HEK293 (cell line): Measurements from ENCODE around the gene CYB5D1.

Source experiments
- CTCF ChIA-PET: fragments of 350-600 bp; formaldehyde crosslinking; extraction: SDS; loops from one replicate; lab custom pipeline; 2021; ENCODE audit warnings: antibody characterized with exemption; lab: Yijun Ruan, JAX
- POLR2A ChIA-PET: fragments of 300-600 bp; formaldehyde crosslinking; extraction: SDS; loops from one replicate; lab custom pipeline; 2020; ENCODE audit warnings: antibody characterized with exemption, inconsistent platforms; lab: Yijun Ruan, JAX
- H3K27ac ChIP-seq: fragments of 200-500 bp; sonication (Bioruptor generic); 2 replicates; pipeline ENCODE4 v1.5.1; 2014; ENCODE audit warnings: low read depth, low read length, control low read depth, inconsistent platforms; ENCODE audit errors: extremely low read depth
- H3K36me3 ChIP-seq, 2 experiments: fragments of 200-500 bp in 1 of 2; sonication (Bioruptor generic) in 1 of 2; 1 replicate in 1 of 2; 2 replicates in 1 of 2; pipeline ENCODE4 v1.5.1; 2014 to 2017; ENCODE audit warnings: inconsistent platforms in 2 of 2, low read length in 2 of 2; ENCODE audit not compliant: control insufficient read depth in 2 of 2, insufficient read depth in 1 of 2
- H3K4me1 ChIP-seq: fragments of 200-500 bp; sonication (Bioruptor generic); 2 replicates; pipeline ENCODE4 v1.5.1; 2014; ENCODE audit warnings: mild to moderate bottlenecking, low read length, inconsistent platforms; ENCODE audit not compliant: control insufficient read depth, insufficient read depth
- H3K4me3 ChIP-seq: 2 replicates; pipeline ENCODE4 v1.5.1; 2011; ENCODE audit warnings: low read depth, mild to moderate bottlenecking, control low read depth, low read length, moderate library complexity
- H3K9me3 ChIP-seq: fragments of 200-500 bp; sonication (Bioruptor generic); 2 replicates; pipeline ENCODE4 v1.5.1; 2014; ENCODE audit warnings: low read depth, low read length, inconsistent platforms; ENCODE audit not compliant: control insufficient read depth, insufficient read depth
- BCL11A ChIP-seq: fragments of 450-650 bp; formaldehyde crosslinking; IDR thresholded peaks from 2 replicates; pipeline ENCODE4 v1.5.1; 2016; ENCODE audit warnings: low read depth, missing biosample characterization, missing genetic modification characterization
- EGR2 ChIP-seq: fragments of 450-650 bp; formaldehyde crosslinking; IDR thresholded peaks from 2 replicates; pipeline ENCODE4 v1.5.1; 2016; ENCODE audit warnings: low read depth, missing biosample characterization, missing genetic modification characterization
- GLIS2 ChIP-seq: fragments of 450-650 bp; formaldehyde crosslinking; IDR thresholded peaks from 2 replicates; pipeline ENCODE4 v1.5.1; 2016; ENCODE audit warnings: missing biosample characterization, missing genetic modification characterization
- IKZF3 ChIP-seq: fragments of 450-650 bp; IDR thresholded peaks from 2 replicates; pipeline ENCODE4 v1.5.0; 2018; ENCODE audit warnings: missing biosample characterization, mild to moderate bottlenecking, missing genetic modification characterization, moderate library complexity
- KLF7 ChIP-seq: fragments of 450-650 bp; formaldehyde crosslinking; IDR thresholded peaks from 2 replicates; pipeline ENCODE4 v1.5.1; 2016; ENCODE audit warnings: missing biosample characterization, missing genetic modification characterization, borderline replicate concordance
- KLF8 ChIP-seq: fragments of 450-650 bp; formaldehyde crosslinking; IDR thresholded peaks from 2 replicates; pipeline ENCODE4 v1.5.1; 2016; ENCODE audit warnings: missing biosample characterization, missing genetic modification characterization
- PRDM1 ChIP-seq: fragments of 450-650 bp; formaldehyde crosslinking; IDR thresholded peaks from 2 replicates; pipeline ENCODE4; 2016; ENCODE audit warnings: missing biosample characterization, missing genetic modification characterization
- ZFP69B ChIP-seq: fragments of 450-650 bp; formaldehyde crosslinking; IDR thresholded peaks from 2 replicates; pipeline ENCODE4 v1.5.1; 2016; ENCODE audit warnings: missing biosample characterization, missing genetic modification characterization
- ZNF175 ChIP-seq: fragments of 450-650 bp; formaldehyde crosslinking; IDR thresholded peaks from 2 replicates; pipeline ENCODE4 v1.5.1; 2016; ENCODE audit warnings: missing biosample characterization, missing genetic modification characterization
- ZNF23 ChIP-seq: fragments of 450-650 bp; formaldehyde crosslinking; IDR thresholded peaks from 2 replicates; pipeline ENCODE4 v1.5.1; 2016; ENCODE audit warnings: missing biosample characterization, missing genetic modification characterization, borderline replicate concordance
- ZNF366 ChIP-seq: fragments of 450-650 bp; formaldehyde crosslinking; conservative IDR thresholded peaks from 2 replicates; pipeline ENCODE4 v1.5.1; 2016; ENCODE audit warnings: missing biosample characterization, missing genetic modification characterization
- ZNF433 ChIP-seq: fragments of 450-650 bp; formaldehyde crosslinking; IDR thresholded peaks from 2 replicates; pipeline ENCODE4 v1.5.1; 2016; ENCODE audit warnings: missing biosample characterization, missing genetic modification characterization, low read depth
- ZNF555 ChIP-seq: fragments of 450-650 bp; formaldehyde crosslinking; conservative IDR thresholded peaks from 2 replicates; pipeline ENCODE4 v1.5.1; 2017; ENCODE audit warnings: missing biosample characterization, mild to moderate bottlenecking, missing genetic modification characterization, inconsistent platforms
- ZNF76 ChIP-seq: fragments of 450-650 bp; formaldehyde crosslinking; IDR thresholded peaks from 2 replicates; pipeline ENCODE4; 2016; ENCODE audit warnings: low read depth, missing biosample characterization, missing genetic modification characterization, borderline replicate concordance
- ZNF777 ChIP-seq: fragments of 450-650 bp; formaldehyde crosslinking; IDR thresholded peaks from 2 replicates; pipeline ENCODE4 v1.5.1; 2017; ENCODE audit warnings: missing biosample characterization, missing genetic modification characterization, borderline replicate concordance
- ZNF791 ChIP-seq: fragments of 450-650 bp; formaldehyde crosslinking; IDR thresholded peaks from 2 replicates; pipeline ENCODE4 v1.5.1; 2016; ENCODE audit warnings: missing biosample characterization, missing genetic modification characterization
- TF ChIP-seq, protein P1 (sequence below): fragments of 450-650 bp; formaldehyde crosslinking; IDR thresholded peaks from 2 replicates; pipeline ENCODE4 v1.5.1; 2017; ENCODE audit warnings: missing biosample characterization, missing genetic modification characterization
- TF ChIP-seq, protein P2 (sequence below): fragments of 450-650 bp; formaldehyde crosslinking; IDR thresholded peaks from 2 replicates; pipeline ENCODE4 v1.5.0; 2017; ENCODE audit warnings: missing biosample characterization, missing genetic modification characterization, borderline replicate concordance
- TF ChIP-seq, protein P3 (sequence below): fragments of 450-650 bp; formaldehyde crosslinking; IDR thresholded peaks from 2 replicates; pipeline ENCODE4 v1.5.1; 2017; ENCODE audit warnings: missing biosample characterization, missing genetic modification characterization
- TF ChIP-seq, protein P4 (sequence below): fragments of 450-650 bp; formaldehyde crosslinking; IDR thresholded peaks from 2 replicates; pipeline ENCODE4 v1.5.1; 2016; ENCODE audit warnings: missing biosample characterization, missing genetic modification characterization, low read depth
- TF ChIP-seq, protein P5 (sequence below): fragments of 450-650 bp; formaldehyde crosslinking; IDR thresholded peaks from 2 replicates; pipeline ENCODE4 v1.5.1; 2016; ENCODE audit warnings: missing biosample characterization, missing genetic modification characterization

CYB5D1 gene

DNA sequence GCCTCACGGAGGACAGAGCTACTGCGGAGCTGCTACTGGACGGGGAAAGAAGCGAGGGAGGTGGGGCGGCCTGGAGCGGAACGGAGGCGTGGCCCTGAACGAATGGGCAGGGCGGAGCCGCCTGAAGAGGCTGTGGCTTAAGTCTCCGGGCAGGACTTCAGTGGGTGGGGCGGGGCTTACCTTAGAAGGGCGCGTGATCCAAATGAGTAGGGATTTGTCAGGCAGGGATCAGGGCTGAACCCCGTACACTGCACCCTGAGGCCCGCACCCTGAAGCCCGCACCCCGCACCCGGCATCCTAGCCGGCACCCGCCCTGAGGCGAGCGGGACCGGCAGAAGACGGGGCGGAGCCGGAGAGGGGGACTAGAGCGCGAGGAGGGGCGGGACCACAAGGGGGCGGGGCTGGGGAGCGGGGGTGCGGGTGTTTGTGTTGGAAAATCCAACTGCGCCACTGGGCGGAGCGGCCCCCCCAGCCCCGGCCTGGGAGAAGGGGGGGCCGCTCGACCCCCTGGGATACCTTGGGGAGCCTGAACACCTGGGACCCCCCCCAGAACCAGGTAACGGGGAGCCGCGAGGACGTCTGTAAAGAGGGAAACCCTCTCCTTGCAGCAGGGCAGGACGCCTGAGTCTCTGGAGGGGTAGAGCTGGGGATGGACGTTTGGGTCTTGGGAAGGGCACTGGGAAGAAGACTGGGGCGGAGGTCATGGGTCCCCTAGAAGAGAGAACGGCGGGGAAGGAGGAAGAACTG is 23.8 kb upstream of the CYB5D1 start, which contains the start of gene KDM6B (continued):
- TF ChIP-seq ZNF555 (no peak), ZNF433 (no peak), GLIS2 (tag by site-specific recombination) (peak; percentile 79), EGR2 (tag by site-specific recombination) (peak; percentile 15; the same call in 1 of the 2 replicates), ZNF791 (tag by site-specific recombination) (no peak), ZNF777 (tag by site-specific recombination) (no peak)
- TF ChIP-seq, protein P1, sequence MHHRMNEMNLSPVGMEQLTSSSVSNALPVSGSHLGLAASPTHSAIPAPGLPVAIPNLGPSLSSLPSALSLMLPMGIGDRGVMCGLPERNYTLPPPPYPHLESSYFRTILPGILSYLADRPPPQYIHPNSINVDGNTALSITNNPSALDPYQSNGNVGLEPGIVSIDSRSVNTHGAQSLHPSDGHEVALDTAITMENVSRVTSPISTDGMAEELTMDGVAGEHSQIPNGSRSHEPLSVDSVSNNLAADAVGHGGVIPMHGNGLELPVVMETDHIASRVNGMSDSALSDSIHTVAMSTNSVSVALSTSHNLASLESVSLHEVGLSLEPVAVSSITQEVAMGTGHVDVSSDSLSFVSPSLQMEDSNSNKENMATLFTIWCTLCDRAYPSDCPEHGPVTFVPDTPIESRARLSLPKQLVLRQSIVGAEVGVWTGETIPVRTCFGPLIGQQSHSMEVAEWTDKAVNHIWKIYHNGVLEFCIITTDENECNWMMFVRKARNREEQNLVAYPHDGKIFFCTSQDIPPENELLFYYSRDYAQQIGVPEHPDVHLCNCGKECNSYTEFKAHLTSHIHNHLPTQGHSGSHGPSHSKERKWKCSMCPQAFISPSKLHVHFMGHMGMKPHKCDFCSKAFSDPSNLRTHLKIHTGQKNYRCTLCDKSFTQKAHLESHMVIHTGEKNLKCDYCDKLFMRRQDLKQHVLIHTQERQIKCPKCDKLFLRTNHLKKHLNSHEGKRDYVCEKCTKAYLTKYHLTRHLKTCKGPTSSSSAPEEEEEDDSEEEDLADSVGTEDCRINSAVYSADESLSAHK: no peak

DNA sequence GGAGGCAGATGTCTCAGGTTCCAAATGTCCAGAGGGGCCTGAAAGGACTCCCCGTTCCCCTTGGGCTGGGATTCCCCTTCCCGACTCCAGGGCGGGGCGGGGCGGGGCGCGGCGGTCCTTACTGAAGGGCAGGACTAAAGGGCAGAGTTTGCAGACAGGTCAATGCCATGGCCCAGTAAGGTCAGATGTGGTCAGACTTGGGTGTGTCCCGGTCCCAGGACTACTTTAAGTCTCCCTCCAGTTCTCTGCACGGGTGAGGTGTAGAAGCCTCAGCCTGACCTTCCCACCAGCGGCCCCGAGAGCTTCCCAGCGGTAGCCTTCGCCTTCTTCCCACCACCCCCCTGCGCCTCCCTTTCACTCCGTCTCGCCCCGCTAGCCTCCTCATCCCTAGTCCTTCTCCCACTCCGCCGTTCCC is 23.3 kb upstream of the CYB5D1 start:
- peaks cover 21% of the 10 kb centered on the region for H3K4me1 ChIP-seq
- H3K4me3 ChIP-seq: peak overlapping the region; percentile 55
- H3K9me3 ChIP-seq: no peaks in the 10 kb centered on the region
- POLR2A ChIA-PET: interaction anchor here (0.6 to 6.1 kb wide), 11 partner anchors 9 to 517 kb away, joined by 3 to 56 read pairs (median 3); partner anchors contain the start of genes CNTROB, CYB5D1, NAA38 and TMEM88
- H3K36me3 ChIP-seq: no peaks in the 10 kb centered on the region
- peak overlapping the region; percentile 100; the same call in 1 of the 2 replicates for H3K27ac ChIP-seq
- CTCF ChIA-PET: interaction anchor here (0.6 to 3.4 kb wide), 33 partner anchors 8 to 218 kb away, joined by 3 to 16 read pairs (median 5); partner anchors contain the start of gene NAA38
- TF ChIP-seq KLF7 (tag by site-specific recombination) (peak; percentile 6; the same call in 1 of the 2 replicates), ZNF175 (tag by site-specific recombination) (no peak), ZNF76 (tag by site-specific recombination) (peak; percentile 65; the same call in 1 of the 2 replicates), IKZF3 (tag by site-specific recombination) (peak; percentile 88; the same call in 1 of the 2 replicates), ZNF366 (tag by site-specific recombination) (0 out of 2 replicates have a peak, but pooled peaks have one; percentile 62), ZNF23 (tag by site-specific recombination) (0 out of 2 replicates have a peak, but pooled peaks have one; percentile 1), PRDM1 (tag by site-specific recombination) (0 out of 2 replicates have a peak, but pooled peaks have one; percentile 35), KLF8 (peak; percentile 47; the same call in 1 of the 2 replicates), BCL11A (peak; percentile 67; the same call in 1 of the 2 replicates), ZFP69B (tag by site-specific recombination) (no peak)
- TF ChIP-seq, protein P2, sequence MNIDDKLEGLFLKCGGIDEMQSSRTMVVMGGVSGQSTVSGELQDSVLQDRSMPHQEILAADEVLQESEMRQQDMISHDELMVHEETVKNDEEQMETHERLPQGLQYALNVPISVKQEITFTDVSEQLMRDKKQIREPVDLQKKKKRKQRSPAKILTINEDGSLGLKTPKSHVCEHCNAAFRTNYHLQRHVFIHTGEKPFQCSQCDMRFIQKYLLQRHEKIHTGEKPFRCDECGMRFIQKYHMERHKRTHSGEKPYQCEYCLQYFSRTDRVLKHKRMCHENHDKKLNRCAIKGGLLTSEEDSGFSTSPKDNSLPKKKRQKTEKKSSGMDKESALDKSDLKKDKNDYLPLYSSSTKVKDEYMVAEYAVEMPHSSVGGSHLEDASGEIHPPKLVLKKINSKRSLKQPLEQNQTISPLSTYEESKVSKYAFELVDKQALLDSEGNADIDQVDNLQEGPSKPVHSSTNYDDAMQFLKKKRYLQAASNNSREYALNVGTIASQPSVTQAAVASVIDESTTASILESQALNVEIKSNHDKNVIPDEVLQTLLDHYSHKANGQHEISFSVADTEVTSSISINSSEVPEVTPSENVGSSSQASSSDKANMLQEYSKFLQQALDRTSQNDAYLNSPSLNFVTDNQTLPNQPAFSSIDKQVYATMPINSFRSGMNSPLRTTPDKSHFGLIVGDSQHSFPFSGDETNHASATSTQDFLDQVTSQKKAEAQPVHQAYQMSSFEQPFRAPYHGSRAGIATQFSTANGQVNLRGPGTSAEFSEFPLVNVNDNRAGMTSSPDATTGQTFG (tag by site-specific recombination): no peak
- TF ChIP-seq, protein P3, sequence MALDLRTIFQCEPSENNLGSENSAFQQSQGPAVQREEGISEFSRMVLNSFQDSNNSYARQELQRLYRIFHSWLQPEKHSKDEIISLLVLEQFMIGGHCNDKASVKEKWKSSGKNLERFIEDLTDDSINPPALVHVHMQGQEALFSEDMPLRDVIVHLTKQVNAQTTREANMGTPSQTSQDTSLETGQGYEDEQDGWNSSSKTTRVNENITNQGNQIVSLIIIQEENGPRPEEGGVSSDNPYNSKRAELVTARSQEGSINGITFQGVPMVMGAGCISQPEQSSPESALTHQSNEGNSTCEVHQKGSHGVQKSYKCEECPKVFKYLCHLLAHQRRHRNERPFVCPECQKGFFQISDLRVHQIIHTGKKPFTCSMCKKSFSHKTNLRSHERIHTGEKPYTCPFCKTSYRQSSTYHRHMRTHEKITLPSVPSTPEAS (tag by site-specific recombination): no peak
- TF ChIP-seq, protein P4, sequence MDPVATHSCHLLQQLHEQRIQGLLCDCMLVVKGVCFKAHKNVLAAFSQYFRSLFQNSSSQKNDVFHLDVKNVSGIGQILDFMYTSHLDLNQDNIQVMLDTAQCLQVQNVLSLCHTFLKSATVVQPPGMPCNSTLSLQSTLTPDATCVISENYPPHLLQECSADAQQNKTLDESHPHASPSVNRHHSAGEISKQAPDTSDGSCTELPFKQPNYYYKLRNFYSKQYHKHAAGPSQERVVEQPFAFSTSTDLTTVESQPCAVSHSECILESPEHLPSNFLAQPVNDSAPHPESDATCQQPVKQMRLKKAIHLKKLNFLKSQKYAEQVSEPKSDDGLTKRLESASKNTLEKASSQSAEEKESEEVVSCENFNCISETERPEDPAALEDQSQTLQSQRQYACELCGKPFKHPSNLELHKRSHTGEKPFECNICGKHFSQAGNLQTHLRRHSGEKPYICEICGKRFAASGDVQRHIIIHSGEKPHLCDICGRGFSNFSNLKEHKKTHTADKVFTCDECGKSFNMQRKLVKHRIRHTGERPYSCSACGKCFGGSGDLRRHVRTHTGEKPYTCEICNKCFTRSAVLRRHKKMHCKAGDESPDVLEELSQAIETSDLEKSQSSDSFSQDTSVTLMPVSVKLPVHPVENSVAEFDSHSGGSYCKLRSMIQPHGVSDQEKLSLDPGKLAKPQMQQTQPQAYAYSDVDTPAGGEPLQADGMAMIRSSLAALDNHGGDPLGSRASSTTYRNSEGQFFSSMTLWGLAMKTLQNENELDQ (tag by site-specific recombination): no peak
- TF ChIP-seq, protein P5, sequence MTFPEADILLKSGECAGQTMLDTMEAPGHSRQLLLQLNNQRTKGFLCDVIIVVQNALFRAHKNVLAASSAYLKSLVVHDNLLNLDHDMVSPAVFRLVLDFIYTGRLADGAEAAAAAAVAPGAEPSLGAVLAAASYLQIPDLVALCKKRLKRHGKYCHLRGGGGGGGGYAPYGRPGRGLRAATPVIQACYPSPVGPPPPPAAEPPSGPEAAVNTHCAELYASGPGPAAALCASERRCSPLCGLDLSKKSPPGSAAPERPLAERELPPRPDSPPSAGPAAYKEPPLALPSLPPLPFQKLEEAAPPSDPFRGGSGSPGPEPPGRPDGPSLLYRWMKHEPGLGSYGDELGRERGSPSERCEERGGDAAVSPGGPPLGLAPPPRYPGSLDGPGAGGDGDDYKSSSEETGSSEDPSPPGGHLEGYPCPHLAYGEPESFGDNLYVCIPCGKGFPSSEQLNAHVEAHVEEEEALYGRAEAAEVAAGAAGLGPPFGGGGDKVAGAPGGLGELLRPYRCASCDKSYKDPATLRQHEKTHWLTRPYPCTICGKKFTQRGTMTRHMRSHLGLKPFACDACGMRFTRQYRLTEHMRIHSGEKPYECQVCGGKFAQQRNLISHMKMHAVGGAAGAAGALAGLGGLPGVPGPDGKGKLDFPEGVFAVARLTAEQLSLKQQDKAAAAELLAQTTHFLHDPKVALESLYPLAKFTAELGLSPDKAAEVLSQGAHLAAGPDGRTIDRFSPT: peak; percentile 57; the same call in 1 of the 2 replicates
